ENCODE results near the gene LAMA3. TPM values are rescaled to one million over a fixed set of nuclear protein-coding genes. Genes with fewer than 3 reads are reported as not detected.

The LAMA3 gene
- polyA plus RNA-seq, 1 donor = 2.0 TPM

DNA sequence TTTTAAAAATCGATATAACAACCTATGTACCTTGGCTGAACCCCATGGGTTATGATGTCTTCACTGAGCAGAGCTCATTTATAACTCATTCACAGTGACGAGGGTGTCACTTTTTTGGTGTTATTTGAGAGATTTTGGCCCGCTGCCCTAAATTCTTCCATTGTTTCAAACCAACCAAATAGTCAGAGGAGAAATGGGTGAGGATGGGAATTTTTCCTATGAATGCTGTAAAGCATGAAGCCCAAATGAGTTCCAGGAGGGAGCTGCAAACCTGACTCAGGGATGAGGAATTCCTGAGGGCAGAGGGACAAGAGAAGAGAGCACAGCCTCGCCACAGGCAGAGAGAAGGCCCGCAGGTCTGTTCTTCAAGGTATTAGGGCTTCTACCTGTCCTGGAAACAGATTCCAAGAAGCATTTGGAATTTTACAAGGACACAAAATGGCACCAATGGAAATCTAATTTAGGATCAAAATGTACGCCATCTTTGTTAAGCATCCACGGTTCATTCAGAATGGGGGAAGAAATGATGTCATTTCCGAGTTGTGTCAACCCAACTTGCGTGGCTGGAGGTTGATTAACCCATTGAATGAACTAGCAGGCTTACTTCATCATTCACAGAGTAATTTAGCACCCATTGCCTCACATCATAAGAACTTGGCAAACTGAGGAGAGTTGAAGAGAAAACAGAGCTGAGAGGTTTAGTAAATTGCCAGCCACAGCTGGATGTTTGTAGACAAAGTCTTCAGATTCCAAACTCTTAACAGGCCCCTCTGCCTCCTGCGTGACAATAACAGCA lies 133.5 kb downstream of the LAMA3 start:
- DNase-seq = no peak

DNA sequence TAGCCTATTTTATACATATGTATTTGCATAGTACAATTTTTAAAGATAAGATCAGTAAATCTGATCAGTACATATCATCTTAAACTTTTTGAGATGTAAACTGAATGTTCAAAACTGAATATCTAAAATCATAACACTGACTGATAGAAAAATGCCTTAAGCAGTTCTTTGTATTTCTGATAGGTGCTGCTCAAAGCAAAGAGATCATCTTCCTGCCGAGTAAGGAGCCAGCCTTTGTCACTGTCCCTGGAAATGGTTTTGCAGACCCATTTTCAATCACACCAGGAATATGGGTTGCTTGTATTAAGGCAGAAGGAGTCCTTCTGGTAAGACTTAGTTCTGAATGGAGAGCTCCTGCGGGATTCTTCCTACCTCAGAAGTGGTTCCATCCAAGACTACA lies 135.0 kb downstream of the LAMA3 start:
- no peak for DNase-seq

- no peak for DNase-seq
Measured at GRCh38 chr18:23824669-23825068, 135.4 kb downstream of the LAMA3 start.

DNA sequence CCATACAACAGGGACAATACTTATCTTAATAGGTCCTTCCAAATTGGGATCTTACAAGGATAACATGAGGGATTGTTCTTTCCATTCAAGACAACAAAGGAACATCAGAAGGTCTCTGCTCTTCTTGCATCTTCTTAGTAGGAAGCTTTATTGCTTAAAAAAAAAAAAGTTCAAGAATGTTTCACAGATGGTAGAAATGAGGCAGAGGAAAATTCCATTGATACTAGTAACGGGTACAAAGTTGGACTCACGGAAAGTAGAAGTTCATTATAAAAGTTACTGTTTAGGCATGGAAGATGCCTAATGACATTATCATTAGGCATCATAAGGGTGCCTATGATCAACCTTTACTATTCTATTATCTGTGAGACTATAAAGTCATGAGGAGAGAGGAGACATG lies 136.2 kb downstream of the LAMA3 start:
- DNase-seq = no peak

GRCh38 chr18:23825978-23826405 lies 136.7 kb downstream of the LAMA3 start:
- no peak for DNase-seq

DNA sequence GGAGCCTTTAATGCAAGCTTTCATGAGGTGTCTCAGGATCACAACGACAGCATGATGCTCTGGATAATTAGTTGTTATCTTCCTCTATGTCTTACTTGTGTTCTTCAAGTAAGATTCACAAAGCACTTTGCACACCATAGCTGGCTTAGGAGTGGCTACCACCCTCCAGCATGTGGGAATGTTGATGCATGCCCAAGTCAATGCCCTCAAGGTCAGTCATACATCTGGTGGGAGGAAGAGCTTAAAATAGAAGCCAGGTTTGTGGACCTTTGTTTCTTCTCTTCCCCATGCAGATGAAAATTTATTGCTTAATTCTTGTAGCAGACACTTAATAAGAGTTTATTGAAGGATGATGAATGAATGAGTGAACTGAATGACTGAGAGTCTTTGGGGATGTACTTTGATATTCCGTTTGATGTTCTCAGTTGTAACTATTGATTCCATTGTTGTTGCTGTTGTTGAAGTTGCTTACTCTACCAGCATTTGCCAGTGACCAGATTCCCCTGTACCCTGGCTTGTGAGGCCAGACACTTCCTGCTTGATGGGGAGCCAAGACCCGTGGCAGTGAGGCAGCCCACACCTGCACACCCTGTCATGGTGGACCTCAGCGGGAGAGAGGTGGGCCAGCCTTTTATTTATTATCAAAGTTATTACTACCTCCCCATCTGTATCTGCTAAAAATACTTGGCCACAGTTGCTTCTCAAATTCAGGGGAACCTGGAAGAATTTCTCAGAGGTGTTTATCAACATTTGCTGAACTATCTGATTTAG lies 137.8 kb downstream of the LAMA3 start:
- no peak for DNase-seq

- DNase-seq = no peak
Measured at GRCh38 chr18:23827681-23828080, 138.4 kb downstream of the LAMA3 start.

- DNase-seq = no peak
Measured at GRCh38 chr18:23828426-23828825, 139.2 kb downstream of the LAMA3 start.

- DNase-seq = no peak
Measured at GRCh38 chr18:23832911-23833310, 143.7 kb downstream of the LAMA3 start.

DNA sequence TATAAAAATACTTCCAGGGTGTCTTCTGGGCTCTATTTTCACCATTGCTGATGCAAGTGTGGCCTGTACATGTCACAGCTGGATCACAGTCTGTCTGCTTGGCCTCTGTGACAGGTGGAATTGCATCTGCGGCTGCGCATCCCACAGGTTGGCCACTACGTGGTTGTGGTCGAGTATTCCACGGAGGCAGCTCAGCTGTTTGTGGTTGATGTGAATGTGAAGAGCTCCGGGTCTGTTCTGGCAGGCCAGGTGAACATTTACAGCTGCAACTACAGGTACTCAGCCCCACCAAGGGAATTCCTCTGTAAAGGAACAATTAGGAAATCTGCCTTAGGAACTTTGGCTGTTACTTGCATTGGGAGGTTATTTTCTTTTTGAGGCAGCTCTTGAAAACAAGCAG lies 144.5 kb downstream of the LAMA3 start:
- no peak for DNase-seq

GRCh38 chr18:23835091-23835490 lies 145.8 kb downstream of the LAMA3 start:
- DNase-seq = no peak

DNA sequence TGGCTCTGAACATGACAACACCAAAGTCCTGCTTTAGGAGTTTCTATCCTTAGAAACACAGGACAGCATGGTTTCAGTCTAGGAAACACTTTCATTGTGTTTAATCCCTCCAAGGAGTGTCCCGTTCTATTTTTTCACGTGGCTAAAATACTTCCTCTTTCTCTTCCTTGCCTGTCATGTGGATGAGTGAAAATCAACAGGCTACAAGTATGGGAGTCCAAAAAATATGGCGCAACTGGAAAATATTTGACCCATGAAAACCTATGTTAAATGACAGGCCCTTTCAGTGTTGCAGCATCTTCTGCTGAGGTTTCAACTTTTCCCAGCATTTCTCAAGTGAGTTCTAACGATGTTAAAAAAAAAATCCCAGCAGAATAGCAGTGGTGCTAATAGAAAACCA lies 146.3 kb downstream of the LAMA3 start:
- no peak for DNase-seq

GRCh38 chr18:23837591-23837990 lies 148.3 kb downstream of the LAMA3 start:
- DNase-seq = no peak

GRCh38 chr18:23838233-23838632 lies 149.0 kb downstream of the LAMA3 start:
- no peak for DNase-seq

DNA sequence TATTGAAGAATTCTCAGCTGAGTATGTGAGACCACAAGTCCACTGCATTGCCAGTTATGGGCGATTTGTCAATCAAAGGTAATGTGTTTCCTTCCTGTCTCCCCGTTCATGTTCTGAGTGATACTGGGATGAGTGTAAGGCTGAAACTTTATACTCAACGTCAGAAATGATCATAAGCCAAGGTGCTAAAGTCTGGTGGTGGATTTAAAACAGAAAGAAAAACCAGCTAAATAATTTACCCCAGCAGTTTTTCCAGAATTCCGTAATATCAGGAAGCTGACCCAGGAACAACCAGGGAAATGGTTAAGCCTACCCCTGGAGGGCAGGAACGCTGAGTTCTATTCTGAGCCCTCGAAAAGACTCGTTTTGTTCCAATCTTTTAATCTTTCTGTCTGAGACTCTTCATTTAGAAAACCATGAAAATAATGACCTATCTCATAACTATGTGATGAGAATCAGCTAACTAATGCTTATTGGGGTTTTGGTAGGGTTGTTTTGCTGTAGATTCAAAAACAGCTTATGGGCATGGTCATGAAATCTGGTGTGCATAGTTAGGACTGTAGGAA lies 149.6 kb downstream of the LAMA3 start:
- DNase-seq = no peak

- DNase-seq = no peak
Measured at GRCh38 chr18:23842305-23842704, 153.1 kb downstream of the LAMA3 start.

- DNase-seq = no peak
Measured at GRCh38 chr18:23844991-23845680, 155.9 kb downstream of the LAMA3 start.

- DNase-seq = no peak
Measured at GRCh38 chr18:23845988-23846630, 156.9 kb downstream of the LAMA3 start.

- DNase-seq = no peak
Measured at GRCh38 chr18:23847321-23847986, 158.2 kb downstream of the LAMA3 start.

GRCh38 chr18:23849141-23849540 lies 159.9 kb downstream of the LAMA3 start:
- no peak for DNase-seq

GRCh38 chr18:23850215-23850614 lies 161.0 kb downstream of the LAMA3 start:
- DNase-seq = no peak
